BJ (cell line): ENCODE data around the gene STXBP1. TPM values are rescaled to one million over a fixed set of nuclear protein-coding genes. Genes with fewer than 3 reads are reported as not detected.

ENCODE experiments used
- CTCF ChIA-PET: fragments of 350-600 bp; formaldehyde crosslinking; extraction: SDS; loops from one replicate; lab custom pipeline; 2021; ENCODE audit warnings: antibody characterized with exemption, inconsistent platforms; lab: Yijun Ruan, JAX
- POLR2A ChIA-PET: fragments of 300-600 bp; sonication (Branson Sonifier 250); formaldehyde crosslinking; extraction: SDS; loops from one replicate; lab custom pipeline; 2021; ENCODE audit warnings: antibody characterized with exemption; lab: Charles Lee
- DNase-seq: peaks from one replicate; pipeline ENCODE4 v3.0.0-alpha.2; 2011; ENCODE audit warnings: low read depth
- H3K27me3 ChIP-seq: 2 replicates; pipeline ENCODE4 v1.6.0; 2011; ENCODE audit warnings: low read length; ENCODE audit not compliant: control insufficient read depth, insufficient read depth
- H3K36me3 ChIP-seq: 2 replicates; pipeline ENCODE4 v1.5.1; 2011; ENCODE audit warnings: low read length; ENCODE audit not compliant: control insufficient read depth, insufficient read depth
- H3K4me3 ChIP-seq: 2 replicates; pipeline ENCODE4 v1.5.1; 2011; ENCODE audit warnings: low read depth, mild to moderate bottlenecking, control low read depth, low read length
- CTCF ChIP-seq: IDR thresholded peaks from 2 replicates; pipeline ENCODE4 v1.5.1; 2011; ENCODE audit warnings: low read depth, mild to moderate bottlenecking, control low read depth, inconsistent platforms, low read length, moderate library complexity; ENCODE audit not compliant: insufficient read depth
- polyA plus RNA-seq: library from polyadenylated mRNA; depleted of rRNA; stranded (reverse); fragments of >200 nt; gene quantifications from 2 replicates; pipeline ENCODE4 v1.2.3, GENCODE V29; 2011

The STXBP1 gene
- polyA plus RNA-seq, 1 experiment, result 18.1 TPM

- DNase-seq, result no peak
- no peaks in the 10 kb centered on the region; the same call in 1 of the 2 replicates for H3K36me3 ChIP-seq
- TF ChIP-seq CTCF, result no peak
- CTCF ChIA-PET, result interaction anchor here (0.7 to 2.9 kb wide), 4 partner anchors 18 to 141 kb away, joined by 3 to 12 read pairs (median 3); partner anchors contain the start of gene STXBP1
- no peak overlapping the region for H3K4me3 ChIP-seq
- H3K27me3 ChIP-seq, result no peaks in the 10 kb centered on the region
- POLR2A ChIA-PET, result no interaction called here
Measured at GRCh38 chr9:127730262-127730661, 118.2 kb downstream of the STXBP1 start.

DNA sequence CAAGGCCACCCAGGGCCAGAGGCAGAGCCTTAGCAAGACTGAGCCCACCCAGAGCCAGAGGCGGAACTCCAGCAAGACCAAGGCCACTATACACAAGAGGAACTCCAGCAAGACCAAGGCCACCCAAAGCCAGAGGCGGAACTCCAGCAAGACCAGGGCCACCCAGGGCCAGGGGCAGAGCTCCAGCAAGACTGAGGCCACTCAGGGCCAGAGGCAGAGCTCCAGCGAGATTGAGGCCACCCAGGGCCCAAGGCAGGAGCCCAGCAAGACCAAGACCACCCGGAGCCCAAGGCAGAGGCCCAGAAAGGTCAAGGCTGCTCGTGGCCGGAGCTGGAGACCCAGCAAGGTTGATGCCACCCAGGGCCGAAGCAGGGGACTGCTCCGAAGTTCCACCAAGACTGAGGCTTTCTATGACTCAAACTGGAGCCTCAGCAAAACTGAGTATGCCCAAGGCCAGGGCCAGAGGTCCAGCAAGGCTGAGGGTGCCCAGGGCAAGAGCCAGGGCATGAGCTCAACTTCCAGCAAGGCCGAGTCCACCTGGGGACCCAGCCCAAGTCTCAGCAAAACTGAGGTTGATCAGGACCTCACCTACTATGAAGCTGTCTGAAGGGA lies 118.8 kb downstream of the STXBP1 start:
- ChIA-PET POLR2A (no interaction called here), CTCF (interaction anchor here (0.7 to 2.9 kb wide), 7 partner anchors 10 to 192 kb away, joined by 3 to 12 read pairs (median 3); partner anchors contain the start of gene STXBP1)
- no peak for TF ChIP-seq CTCF
- Histone ChIP-seq H3K36me3 (no peaks in the 10 kb centered on the region; the same call in 1 of the 2 replicates), H3K27me3 (no peaks in the 10 kb centered on the region), H3K4me3 (no peak overlapping the region)
- no peak for DNase-seq

DNA sequence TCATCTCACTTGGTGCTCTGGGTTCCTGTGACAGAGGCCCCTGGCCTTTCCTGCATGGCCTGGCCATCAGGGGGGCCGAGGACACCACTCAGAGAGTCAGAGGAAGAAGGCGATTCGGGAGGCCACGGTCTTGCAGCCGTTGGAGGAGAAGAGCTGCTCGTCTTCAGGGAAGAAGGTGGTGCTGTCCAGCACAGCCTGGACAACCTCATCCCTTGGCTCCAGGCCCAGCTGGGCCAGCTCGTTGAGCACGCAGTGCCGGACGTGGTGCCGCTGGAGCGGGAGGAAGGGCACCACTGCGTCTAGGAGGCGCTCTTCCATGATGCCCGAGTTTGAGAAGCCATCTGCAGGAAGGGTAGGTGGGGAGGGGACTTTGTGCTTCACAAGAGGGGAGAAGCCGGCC lies 119.9 kb downstream of the STXBP1 start:
- Histone ChIP-seq H3K27me3 (peaks cover under 1% of the 10 kb centered on the region; the same call in 1 of the 2 replicates), H3K36me3 (no peaks in the 10 kb centered on the region; the same call in 1 of the 2 replicates), H3K4me3 (no peak overlapping the region)
- no peak for DNase-seq
- POLR2A ChIA-PET, result no interaction called here
- CTCF ChIA-PET, result interaction anchor here (1.0 to 2.9 kb wide), 5 partner anchors 9 to 191 kb away, joined by 3 to 12 read pairs (median 4); no protein-coding TSS in a partner anchor
- TF ChIP-seq CTCF, result no peak

GRCh38 chr9:127732444-127732843 lies 120.4 kb downstream of the STXBP1 start:
- no peak for TF ChIP-seq CTCF
- H3K4me3 ChIP-seq, result no peak overlapping the region
- ChIA-PET POLR2A (no interaction called here), CTCF (interaction anchor here (0.8 to 2.9 kb wide), 5 partner anchors 8 to 143 kb away, joined by 3 to 12 read pairs (median 3); no protein-coding TSS in a partner anchor)
- no peaks in the 10 kb centered on the region; the same call in 1 of the 2 replicates for H3K36me3 ChIP-seq
- DNase-seq, result no peak
- H3K27me3 ChIP-seq, result peaks cover 2% of the 10 kb centered on the region; the same call in 1 of the 2 replicates

GRCh38 chr9:127733614-127734013 lies 121.5 kb downstream of the STXBP1 start:
- DNase-seq, result no peak
- CTCF ChIA-PET, result interaction anchor here (1.0 to 3.5 kb wide), 16 partner anchors 9 to 273 kb away, joined by 3 to 70 read pairs (median 11); partner anchors contain the start of genes PTRH1 and TTC16
- peaks cover 6% of the 10 kb centered on the region for H3K27me3 ChIP-seq
- H3K4me3 ChIP-seq, result no peak overlapping the region
- no peak for TF ChIP-seq CTCF
- H3K36me3 ChIP-seq, result no peaks in the 10 kb centered on the region; the same call in 1 of the 2 replicates
- POLR2A ChIA-PET, result no interaction called here
